Iris pigment epithelial cell (primary cell): ENCODE data around the gene GMPPB.
"Not testable (repeated sequence)": the region's sequence is repeated elsewhere in the genome, so short reads cannot be mapped to it uniquely, and the experiment has no call there.

Source experiments
- DNase-seq: peaks from one replicate; pipeline ENCODE4 v3.0.0-alpha.2; 2011; ENCODE audit warnings: low read depth

The GMPPB gene

DNA sequence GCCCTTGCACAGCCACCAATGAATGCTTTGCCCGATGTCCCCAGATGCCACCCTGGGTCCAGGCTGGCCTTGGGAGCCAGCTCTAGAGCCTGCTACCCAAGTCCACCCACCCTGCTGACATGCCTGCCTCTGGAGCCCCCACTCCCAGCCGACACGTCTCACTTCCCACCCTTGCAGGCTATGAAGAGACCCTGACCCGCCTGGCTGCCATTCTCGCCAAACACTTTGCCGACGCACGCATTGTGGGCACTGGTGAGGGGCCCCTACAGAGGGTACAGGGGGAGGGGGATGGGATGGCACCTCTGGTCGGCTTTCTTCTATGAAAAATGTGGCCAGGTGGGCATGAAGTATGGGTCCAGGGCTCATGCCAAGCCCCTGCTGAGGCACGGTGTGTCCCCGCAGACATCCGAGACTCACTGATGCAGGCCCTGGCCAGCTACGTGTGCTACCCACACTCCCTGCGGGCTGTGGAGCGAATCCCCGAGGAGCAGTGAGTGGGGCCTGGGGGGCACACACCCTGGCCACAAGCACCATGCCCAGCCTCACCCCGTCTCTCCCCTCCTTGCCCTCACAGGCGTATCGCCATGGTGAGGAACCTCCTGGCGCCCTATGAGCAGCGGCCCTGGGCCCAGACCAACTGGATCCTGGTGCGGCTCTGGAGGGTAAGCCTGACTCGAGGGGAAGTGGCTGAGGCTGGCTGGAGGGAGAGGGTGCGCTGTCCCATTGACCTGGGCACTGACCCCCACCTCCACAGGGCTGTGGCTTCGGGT, 10.2 kb downstream of the GMPPB start:
- DNase-seq: no peak

DNA sequence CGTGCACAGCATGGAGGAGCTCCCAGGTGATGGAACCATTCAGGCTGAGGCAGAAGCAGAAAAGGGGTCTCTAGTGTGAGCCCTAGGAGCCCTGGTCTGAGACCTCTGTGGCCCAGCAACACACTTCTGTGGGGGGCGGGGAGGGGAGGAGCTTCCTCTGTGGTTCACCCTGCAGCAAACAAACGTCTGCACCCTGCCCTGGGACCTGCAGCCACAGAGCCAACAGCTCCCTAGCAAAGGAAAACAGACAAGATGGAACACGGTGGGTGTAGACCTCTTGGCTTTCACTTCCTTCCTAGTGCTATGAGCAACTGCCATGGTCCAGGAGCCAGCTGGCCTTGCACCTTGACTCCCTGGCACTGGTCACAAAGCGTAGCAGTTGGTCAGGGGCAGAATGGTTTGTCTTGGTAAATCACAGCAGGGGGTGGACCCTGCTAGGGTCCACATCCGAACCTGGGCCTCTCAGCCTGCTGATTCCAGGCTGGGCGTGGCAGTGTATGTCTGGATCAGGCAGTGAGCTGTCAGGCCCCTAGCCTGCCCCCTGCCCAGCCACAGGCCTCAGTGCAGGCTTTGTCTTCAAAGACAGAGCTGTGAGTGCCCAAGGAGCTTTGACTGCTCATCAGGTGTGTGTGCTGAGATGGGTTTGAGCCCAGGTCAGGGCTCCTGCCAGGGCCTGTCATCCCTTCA, 11.0 kb downstream of the GMPPB start:
- no peak for DNase-seq

DNA sequence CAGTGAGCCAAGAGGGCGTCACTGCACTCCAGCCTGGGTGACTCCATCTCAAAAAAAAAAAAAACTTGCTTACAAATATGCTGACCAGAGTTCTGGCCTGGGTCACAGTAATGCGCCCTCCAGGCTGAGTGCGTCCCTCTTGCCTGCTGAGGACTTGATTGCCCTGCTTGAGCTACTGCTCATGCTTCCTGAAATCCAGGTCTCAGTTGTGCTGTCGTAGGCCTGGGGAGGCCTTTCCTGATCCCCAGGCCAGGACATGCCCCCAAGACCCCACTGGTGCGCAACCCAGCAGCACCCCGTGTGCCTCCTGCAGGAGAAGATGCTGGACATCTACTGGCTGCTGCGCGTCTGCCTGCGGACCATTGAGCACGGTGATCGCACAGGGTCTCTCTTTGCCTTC, 11.6 kb downstream of the GMPPB start:
- DNase-seq: no peak

- DNase-seq: no peak
Observed at GRCh38 chr3:49711489-49711888, 12.3 kb downstream of the GMPPB start.

GRCh38 chr3:49709852-49710251, 13.9 kb downstream of the GMPPB start:
- DNase-seq: no peak

GRCh38 chr3:49707113-49707480, 16.7 kb downstream of the GMPPB start:
- peak; percentile 31 for DNase-seq

DNA sequence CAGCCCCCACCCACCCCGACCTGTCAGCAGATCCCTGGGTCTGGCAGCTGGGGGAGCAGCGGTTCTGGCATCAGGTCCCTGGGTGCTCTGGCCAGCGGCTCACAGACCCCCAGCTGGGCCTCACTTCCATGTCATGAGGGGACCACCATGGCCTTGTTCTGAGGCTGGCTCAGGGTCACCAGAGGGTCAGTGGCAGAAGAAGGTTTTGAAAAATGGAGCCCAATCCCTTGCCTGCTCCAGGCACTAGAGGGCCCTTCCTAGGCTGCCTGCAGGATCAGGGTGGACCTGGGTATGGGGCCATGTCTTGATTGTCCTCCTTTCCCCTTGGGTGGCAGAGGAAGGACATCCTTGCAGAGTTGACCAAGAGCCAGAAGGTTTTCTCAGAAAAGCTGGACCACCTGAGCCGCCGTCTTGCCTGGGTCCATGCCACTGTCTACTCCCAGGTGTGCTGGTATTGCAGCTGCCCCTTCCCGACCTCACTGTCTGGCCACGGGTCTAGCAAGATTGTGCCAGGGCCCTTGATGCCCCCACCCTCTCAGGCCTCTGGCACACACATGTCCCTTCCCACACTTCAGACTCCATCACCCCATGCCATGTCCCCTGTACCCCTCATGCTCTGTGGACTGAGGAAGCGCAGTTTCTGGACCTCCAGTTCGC, 17.2 kb downstream of the GMPPB start:
- no peak for DNase-seq

DNA sequence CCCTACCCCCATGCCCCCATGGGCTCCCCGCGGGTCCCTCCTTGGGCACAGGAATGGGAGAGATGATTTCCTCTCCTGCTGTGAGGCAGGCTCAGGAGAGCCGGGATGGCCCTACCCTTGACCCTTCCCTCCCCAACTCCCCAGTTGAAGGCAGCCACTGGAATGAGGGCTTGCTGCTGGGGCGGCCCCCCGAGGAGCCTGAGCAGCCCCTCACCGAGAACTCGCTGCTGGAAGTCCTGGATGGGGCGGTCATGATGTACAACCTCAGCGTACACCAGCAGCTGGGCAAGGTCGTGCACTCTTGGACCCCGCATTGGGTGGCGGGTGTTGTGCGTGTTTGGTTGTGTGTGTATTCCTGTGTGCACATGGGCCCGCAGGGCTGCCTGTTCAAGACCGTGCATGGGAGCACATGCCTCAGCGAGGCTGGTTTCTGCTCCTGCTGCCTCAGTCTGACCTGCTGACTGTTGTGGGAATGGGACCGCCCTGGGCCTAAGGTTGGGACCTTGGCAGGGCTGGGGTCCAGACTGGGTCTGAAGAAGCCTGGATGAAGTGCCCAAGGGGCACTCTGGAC, 18.3 kb downstream of the GMPPB start:
- no peak for DNase-seq

DNA sequence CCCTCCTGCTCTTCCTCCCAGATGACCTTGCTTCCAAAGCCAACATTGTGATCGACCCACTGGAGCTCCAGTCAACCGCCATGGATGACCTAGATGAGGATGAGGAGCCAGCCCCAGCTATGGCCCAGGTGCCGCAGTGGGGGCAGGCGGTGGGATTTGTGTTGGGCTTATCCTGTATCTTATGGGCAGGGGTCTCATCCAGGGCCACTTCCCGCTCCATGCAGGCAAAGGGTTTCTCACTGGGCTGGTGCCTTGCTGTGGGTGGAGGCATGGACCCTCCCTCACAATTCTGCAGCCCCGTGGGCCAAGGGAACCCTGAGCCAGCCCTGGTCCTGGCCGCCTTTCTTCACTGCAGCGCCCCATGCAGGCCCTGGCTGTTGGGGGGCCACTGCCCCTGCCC, 19.1 kb downstream of the GMPPB start:
- no peak for DNase-seq

- DNase-seq: no peak
Observed at GRCh38 chr3:49703956-49704355, 19.8 kb downstream of the GMPPB start.

DNA sequence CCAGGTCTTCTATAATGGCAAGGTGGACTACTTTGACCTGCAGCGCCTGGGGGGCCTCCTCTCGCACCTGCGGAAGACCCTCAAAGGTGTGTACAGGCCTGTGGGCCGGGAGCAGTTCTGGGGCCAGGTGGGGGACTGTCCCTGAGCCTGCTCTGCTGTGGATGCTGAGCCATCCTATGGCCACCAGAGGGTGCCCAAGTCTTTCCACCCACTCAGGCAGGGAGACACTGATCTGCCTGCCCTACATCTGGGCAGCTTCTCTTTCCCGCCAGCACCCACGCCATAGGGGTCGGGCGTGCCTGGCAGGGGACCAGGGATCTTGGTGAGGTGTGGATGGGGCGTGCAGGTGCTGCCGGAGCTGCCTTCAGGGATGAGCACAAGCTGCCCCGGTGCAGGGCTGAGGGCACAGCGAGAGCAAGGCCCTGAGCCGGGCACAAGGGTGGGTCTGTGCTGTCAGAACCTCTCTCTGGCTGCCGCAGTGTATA, 20.3 kb downstream of the GMPPB start:
- peak; percentile 63 for DNase-seq

DNA sequence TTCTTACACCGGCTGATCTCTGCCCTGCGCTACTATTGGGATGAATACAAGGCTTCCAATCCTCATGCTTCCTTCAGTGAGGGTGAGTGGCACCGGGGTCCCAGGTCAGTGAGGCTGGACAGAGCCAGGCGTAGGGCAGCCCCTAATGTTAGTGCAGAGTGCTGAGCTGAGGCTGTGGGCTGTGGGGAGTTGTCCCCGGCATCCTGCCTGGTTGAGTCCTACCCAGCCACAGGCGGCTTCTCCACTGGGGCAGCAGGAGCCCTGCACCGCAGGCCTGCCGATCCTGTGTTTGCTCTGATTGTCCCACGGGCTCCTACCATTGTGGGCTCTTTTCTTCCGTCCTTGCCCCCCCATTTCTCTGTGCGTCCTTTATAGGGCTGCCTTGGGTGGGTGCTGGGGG, 21.1 kb downstream of the GMPPB start:
- no peak for DNase-seq

DNA sequence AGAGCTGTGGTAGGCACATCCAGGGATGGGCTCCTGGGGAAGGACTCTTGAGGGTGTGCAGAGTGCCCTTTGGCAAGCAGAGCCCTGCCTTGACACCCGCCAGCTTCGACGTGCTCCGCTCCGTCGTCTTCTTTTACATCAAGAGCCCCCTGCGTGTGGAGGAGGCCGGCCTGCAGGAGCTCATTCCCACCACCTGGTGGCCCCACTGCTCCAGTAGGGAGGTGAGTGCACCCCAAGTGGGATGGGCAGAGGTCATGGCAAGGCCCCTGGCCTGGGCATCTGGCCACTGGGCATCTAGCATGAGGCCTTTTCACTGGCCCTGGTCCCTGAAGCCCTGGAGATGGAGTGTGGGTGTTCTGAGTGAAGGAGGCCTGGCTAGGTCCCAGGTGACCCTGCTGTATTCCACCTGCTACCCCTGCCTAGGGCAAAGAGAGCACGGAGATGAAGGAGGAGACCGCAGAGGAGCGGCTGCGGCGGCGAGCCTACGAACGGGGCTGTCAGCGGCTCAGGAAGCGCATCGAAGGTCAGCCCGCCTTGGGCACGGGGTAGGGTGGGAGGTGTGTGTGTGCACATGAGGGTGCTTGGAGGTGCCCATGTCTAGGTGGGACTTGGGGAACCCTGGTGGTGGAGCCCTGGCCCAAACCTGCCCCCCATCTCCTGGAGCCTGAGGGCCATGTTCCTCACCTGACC, 22.2 kb downstream of the GMPPB start:
- no peak for DNase-seq

GRCh38 chr3:49700453-49701128, 23.2 kb downstream of the GMPPB start:
- no peak for DNase-seq

DNA sequence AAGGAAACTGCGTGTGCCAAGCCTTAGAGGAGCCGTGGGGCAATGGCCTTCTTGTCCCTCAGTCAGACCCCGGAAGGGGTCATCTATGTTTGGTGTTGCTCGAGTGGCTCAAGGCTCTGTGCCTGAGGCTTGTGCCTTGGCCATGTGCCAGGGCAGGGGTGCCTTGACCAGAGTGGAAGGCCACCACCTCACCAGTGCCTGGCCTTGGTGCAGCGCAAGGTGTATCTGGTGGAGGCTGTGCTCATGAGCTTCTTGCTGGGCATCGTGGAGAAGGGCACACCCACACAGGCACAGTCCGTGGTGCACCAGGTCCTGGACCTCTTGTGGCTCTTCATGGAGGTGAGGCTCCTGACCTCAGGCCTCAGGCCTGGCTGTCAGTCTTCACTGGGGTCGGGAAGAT, 23.7 kb downstream of the GMPPB start:
- DNase-seq: no peak

GRCh38 chr3:49699281-49699979, 24.3 kb downstream of the GMPPB start:
- DNase-seq: no peak

DNA sequence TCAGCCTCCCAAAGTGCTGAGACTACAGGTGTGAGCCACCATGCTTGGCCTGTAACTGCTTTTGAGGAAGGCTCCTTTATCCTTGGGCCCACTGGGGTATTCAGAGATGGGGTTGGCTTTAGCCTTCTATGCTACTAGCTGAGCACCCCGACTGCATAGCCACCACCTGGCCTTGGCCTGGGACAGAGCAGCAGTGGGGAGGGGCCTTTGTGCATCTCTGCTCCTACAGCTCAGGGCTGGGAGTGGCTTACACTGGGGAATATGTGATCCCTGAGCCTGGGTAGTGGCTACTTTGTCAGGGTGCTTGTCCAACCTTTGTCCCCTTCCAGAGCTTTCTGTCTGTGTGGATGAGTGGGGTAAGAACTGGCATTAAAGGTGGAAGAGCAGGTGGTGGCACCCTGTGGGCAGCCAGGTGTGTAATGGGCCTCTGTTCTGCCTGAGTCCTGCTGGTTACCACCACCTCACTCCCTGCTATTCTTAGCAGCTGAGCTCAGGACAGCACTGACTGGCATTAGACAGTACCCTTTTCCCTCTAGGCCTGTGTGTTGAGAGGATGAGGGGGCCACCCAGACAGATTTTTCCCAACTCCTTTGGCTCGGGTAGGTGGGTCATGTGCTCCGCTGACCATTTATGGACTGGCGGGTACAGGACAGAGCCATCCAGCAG, 28.3 kb downstream of the GMPPB start:
- not testable (repeated sequence) for DNase-seq

- not testable (repeated sequence) for DNase-seq
Observed at GRCh38 chr3:49694409-49695070, 29.2 kb downstream of the GMPPB start.

- DNase-seq: not testable (repeated sequence)
Observed at GRCh38 chr3:49691481-49691880, 32.3 kb downstream of the GMPPB start.

DNA sequence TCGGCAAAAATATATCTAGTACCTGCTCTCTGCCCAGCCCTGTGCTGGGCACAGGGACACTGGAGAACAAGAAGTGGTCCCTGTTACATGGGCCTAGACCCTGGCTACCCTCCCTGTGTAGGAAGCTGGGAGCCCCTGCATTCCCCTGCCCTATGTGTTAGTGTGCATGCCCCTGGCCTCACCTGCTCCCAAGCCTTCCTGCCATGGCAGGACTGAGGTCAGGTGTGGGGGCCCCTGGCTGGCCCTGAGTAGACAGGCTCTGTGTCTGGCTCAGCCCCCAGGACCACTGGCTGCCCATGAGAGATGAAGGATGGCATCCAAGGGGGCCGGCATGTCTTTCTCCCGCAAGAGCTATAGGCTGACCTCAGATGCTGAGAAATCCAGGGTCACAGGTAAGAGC, 32.9 kb downstream of the GMPPB start:
- not testable (repeated sequence) for DNase-seq
